HG03280 (cell line): Measurements from ENCODE around the gene PYGM.
A peak's percentile ranks its signal among the peaks of the same experiment; 100 is the strongest.

ENCODE experiments used
- ATAC-seq: cut with Tn5 transposase; IDR thresholded peaks from one replicate; pipeline ENCODE4 v1.9.1; 2021; ENCODE audit warnings: mild to moderate bottlenecking, moderate library complexity; ENCODE audit not compliant: unreplicated experiment

PYGM gene

DNA sequence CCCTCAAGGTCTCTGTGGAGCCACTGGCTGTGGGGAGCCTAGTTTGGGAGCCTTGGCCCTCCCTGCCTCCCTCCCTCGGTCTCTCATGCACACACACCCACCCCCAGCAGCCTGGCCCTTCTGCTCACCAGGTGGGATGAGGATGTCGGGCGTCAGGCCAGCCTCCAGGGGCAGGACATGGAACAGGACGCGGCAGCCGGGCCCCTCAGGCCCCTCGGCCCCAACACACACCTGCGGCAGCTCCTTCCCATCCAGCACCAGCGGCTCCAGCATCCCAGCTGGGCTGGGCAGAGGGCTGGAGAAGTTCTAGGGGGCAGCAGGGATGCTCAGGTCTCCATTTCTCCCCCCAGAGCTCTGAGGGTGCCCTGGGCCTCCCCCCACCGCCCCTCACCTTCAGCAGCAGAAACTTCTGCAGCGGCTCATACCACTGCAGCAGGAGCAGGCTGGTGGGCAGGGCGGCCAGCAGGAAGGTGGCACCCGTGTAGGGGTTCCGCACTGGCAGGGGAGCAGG, 32.1 kb upstream of the PYGM start:
- ATAC-seq = no peak

GRCh38 chr11:64790205-64791095, 30.7 kb upstream of the PYGM start:
- ATAC-seq = no peak

DNA sequence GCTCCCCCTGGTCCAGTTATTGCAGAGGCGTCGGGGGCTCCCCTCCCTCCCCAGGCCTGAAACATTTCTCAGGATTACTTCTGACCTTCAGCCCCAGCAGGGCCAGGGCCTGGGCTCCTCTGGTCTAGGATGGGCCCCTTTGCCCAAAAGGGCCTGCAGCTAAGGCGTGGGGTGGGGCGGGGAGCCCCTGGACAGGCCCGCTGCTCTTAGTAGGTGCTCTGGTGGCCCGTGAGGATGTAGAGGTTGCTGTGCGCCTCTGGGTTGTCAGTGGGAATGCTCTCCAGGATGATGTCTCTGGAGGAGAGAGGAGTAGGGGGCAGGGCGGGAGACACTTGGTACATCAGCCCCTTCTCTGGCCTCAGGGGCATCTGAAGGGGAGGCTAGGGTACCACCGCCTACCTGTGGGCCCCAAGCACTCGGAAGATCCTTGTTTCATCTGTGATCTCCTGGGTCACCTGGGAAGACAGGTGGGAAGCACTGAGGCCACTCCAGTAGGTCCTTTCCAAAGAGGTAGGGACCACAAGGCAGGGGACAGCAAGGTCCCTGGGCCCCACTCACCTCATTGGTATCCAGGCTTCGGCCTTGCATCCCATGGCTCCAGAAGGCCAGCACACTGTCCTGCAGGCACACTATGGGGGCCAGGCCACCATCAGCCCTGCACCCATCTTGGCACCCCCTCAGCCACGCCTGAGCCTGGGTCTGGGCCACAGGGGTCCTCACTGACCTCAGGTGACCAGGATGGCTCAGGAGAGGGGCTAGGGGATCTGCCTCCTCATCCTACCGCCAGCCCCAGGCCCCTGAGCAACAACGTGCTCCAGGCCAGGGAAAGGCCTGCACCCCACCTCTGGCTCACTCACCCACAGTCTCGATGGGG, 29.8 kb upstream of the PYGM start:
- ATAC-seq = no peak

GRCh38 chr11:64788321-64789215, 28.8 kb upstream of the PYGM start:
- ATAC-seq = no peak

GRCh38 chr11:64787526-64788320, 27.9 kb upstream of the PYGM start:
- ATAC-seq = no peak

DNA sequence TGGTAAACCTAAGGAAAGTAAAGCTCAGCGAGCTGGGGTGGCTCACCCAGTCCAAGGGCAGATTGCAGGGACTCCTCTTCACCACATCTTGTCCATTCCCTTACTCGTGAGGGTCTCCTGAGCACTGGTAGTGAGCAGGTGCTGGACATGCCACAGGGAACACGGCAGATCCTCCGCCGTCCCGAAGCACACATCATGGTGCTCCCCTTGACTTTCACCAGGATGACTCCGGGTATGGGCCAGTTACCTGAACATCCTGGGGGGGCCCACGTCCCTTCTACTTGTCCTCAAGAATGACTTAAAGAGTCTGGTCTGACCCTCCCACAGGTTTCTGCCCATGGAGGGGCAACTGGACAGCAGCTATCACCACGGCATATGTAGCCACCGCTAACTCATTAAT, 26.5 kb upstream of the PYGM start:
- no peak for ATAC-seq

DNA sequence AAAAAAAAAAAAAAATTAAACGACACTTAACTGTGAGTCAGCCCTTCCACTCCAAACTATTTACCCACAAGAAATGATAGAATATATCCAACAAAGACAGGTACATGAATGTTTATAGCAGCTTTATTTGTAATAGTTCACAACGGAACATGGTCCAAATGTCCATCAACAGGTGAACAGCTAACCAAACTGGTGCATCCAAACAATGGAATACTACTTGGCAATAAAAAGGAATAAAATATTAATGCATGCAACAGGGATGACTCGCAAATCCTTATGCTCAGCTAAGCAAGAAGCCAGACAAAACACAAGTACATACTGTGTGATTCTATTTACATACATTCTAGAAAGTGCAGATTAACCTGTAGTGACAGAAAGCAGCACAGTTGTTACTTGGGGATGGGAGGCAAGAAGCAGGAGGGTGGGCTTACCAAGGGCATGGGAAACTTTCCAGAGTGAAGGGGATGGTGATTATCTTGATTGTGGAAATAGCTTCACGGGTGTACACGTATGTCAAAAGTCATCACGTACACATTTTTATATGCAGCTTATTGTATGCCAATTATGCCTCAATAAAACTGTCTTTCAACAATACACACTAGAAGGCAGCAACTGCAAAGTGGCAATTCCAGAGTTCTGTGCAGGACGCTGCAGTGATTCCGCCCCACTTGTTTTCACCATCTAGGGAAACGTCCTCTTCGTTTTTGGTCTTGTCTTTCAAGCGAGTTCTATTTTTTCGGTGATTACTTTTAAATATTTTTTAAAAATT, 25.2 kb upstream of the PYGM start:
- ATAC-seq = no peak

DNA sequence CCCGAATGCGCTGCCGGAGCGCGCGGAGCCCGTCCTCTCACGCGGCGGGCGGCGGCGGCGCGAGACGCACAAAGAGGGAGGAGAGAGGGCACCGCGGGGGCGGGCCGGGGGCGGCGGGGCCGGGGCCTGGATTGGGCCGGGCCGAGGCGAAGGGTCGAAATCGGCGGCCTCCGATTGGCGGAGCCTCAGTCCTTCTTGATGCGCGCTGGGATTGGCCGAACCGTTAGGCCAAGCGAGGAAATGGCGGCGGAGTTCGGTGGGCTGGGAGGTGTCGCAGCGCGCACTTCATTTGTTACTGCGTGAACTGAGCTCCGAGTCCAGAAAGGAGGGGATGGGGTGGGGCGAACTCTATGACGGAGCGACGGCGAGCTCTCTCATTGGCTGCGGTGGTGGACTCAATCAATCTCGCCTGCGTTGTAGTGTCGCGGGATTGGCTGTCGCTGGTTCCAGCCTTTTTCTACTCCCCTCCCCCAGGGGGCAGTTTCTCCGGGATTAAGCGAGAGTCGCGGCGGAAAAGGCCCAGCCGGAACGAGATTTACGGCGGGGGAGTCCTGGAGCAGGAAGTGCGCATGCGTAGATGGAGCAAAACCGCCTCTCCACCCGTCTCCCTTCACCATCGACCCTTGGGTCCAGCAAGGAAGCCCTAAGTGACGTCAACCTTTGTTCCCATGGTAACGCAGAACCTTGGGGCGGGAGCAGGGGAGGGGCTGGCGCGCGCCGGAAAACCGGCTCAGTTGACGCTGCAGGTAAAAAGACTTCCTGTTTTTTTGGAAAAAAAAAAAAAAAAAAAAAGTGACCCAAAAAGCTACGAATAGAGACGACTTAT, 18.9 kb upstream of the PYGM start, which contains the start of gene SF1:
Gene SF1, minus strand, starts transcription at position 70 of the 826 bp plus-strand sequence. CDS start 150 bp downstream, outside the sequence.
- peak; percentile 76 for ATAC-seq

GRCh38 chr11:64778223-64778472, 18.4 kb upstream of the PYGM start:
- ATAC-seq = no peak

DNA sequence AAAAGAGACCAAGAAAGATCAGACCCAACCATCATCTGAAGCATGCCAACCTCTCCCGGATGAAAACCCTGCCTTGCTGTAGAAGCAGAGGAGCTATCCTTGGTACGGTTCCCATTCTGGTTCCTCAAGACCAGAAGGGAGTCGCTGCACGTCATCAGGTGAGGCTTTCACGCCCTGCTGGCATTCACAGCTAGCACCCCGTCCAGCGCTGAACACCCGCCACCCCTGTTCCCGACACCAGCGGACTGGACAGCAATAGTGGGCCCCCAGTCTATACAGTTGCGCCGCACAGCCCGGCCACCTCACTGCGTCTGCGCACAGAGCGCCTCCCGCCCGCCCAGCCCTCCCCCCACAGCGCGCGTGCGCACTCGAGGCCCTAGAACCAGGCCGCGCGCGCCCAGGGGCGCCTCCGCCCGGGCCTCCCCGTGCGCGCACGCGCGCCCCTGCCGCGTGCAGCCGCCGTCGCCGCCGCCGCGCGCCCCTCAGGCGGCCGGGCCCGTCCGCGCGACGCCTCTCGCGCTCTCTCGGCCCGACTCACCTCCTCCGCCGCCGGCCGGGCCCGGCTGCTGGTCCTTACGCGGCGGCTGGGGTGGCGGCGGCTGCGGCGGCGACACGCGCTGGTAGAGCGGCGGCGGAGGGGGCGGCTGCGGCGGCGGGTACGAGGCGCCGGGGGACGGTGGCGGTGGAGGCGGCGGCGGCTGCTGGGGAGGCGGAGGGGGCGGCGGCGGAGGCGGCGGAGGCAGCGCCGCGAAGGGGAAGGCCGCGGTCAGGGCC, 17.9 kb upstream of the PYGM start:
- ATAC-seq = peak; percentile 26

DNA sequence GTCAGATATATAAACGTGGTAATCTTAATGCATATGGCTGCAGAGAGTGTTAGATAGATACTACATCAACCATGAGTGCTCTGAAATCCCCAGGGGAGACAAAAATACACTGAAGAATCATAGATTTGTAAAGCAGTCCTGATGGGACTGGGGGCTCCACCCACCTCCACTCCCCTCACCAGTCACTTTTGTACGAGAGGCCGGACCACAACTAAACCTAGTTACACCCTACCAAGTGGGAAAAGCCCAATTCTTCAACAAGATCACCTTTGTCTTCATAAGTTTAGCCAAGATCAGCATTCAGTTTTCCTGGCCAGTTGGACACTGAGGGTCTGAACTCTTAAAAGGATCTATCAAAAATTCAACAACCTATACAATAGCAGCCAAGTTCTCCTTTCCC, 17.1 kb upstream of the PYGM start:
- no peak for ATAC-seq

GRCh38 chr11:64776425-64776824, 16.7 kb upstream of the PYGM start:
- ATAC-seq = no peak

GRCh38 chr11:64774144-64774543, 14.4 kb upstream of the PYGM start:
- ATAC-seq = no peak

- ATAC-seq = no peak
Observed at GRCh38 chr11:64772303-64773018, 12.7 kb upstream of the PYGM start.

- ATAC-seq = no peak
Observed at GRCh38 chr11:64771861-64772260, 12.1 kb upstream of the PYGM start.

DNA sequence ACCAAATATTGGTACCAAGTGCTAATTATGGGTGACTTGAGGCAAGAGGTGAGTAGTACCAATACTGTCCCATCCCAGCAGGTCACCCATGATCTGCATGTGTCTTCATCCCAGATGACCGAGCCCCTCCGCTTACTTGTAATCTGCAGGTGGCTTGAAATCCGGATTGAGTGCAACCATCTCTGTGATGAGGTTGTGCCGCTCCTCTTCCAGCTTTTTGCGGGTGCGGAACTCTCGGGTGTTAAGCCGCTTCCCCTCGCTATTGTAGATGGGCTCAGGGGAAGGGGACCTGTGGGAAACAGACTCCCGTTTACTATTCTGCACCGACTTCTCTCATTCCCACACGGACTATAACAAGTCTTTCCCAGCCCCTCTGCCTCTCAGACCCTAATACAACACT, 10.3 kb upstream of the PYGM start:
- ATAC-seq = no peak

DNA sequence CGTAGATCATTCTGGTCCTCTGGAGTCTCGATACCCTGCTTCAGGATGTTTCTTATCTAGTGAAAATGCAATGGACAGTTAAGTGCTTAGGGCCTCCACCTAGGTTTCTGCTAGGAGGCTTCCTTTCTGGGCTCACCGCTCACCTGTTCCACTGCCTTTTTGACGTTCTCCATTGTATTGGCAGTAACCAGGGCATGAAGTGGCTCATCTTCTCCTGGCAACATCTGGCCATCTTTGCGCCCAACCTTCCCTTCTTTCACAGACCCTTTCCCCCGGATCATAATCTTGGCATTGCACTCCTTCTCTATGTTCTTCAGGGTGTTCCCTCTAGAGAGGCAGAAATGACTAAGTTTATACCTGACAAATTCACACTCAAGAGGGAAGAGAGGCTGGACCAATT, 9.5 kb upstream of the PYGM start:
- ATAC-seq = no peak
